ENCODE data around the gene CNN3. TPM values are rescaled to one million over a fixed set of nuclear protein-coding genes. Genes with fewer than 3 reads are reported as not detected.

Gene CNN3
- total and polyA plus RNA-seq, 2 donors from 2014 or later, result 232 to 291 TPM

DNA sequence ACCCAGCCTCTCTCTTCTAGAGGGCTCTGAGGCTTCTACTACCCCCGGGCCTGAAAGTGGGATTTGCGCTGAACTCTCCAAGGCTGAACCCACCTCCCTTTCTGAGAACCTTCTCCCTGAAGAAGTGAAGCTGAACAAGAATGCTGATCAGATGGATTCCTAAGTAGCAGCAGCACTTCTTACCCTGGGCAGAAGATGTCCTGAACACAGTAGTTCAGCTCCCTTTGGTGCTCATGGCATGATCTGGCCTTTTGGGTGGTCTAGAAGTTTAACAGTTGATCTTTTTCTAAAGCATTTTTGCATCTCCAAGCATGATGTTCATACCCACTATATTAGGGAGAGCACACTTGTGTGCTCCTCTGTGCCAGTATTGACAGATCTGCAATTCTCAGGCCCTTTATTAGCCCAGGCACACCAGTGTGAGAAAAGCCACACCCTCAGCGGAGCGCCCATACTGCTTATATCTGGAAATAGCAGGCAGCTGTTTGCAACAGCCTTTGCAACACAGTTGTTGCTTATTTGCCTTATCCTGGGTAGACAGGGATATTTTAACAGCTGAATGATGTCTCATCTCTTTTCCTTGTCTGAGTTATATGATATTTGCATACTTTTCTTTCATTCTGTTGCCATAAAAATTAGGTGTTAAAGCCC lies 34.2 kb downstream of the CNN3 start:
- Histone ChIP-seq H3K27ac (ENCODE audit: low read depth in 2 of 2, low read length in 2 of 2) (no peak overlapping the region), H3K36me3 (ENCODE audit: control insufficient read depth in 2 of 3, insufficient read depth in 3 of 3, low read length in 3 of 3) (peaks cover 9 to 42% (median 22%) of the 10 kb centered on the region in 3 donors), H3K27me3 (ENCODE audit: control insufficient read depth, insufficient read depth, low read length) (no peaks in the 10 kb centered on the region), H3K4me1 (ENCODE audit: control insufficient read depth in 2 of 3, insufficient read depth in 2 of 3, low read depth in 1 of 3, low read length in 3 of 3) (peaks cover 0 to 10% (median 0%) of the 10 kb centered on the region in 3 donors), H3K9me3 (ENCODE audit: control insufficient read depth in 2 of 3, insufficient read depth in 1 of 3, low read length in 3 of 3) (no peaks in the 10 kb centered on the region), H3K9ac (ENCODE audit: low read length in 3 of 3) (no peak overlapping the region), H3K4me3 (ENCODE audit: low read length in 3 of 3) (no peak overlapping the region)
- intact Hi-C loops (cut with DNase I), result no loop called here
- FAIRE-seq, result no peak
- peak in 1 of 5 donors; percentile 54 for DNase-seq
- TF ChIP-seq CTCF (IDR thresholded peaks at IDR 0.05; ENCODE audit: borderline replicate concordance, extremely low read depth, insufficient read depth), result no peak

GRCh38 chr1:94888201-94888600 lies 38.7 kb downstream of the CNN3 start:
- no peaks in the 10 kb centered on the region for H3K27me3 ChIP-seq (ENCODE audit: control insufficient read depth, insufficient read depth, low read length)
- no peak overlapping the region for H3K4me3 ChIP-seq (ENCODE audit: low read length in 3 of 3)
- no peaks in the 10 kb centered on the region for H3K9me3 ChIP-seq (ENCODE audit: control insufficient read depth in 2 of 3, insufficient read depth in 1 of 3, low read length in 3 of 3)
- H3K9ac ChIP-seq (ENCODE audit: low read length in 3 of 3), result no peak overlapping the region
- FAIRE-seq, result no peak
- peaks cover 0 to 12% (median 6%) of the 10 kb centered on the region in 3 donors for H3K36me3 ChIP-seq (ENCODE audit: control insufficient read depth in 2 of 3, insufficient read depth in 3 of 3, low read length in 3 of 3)
- intact Hi-C loops (cut with DNase I), result no loop called here
- no peak overlapping the region for H3K27ac ChIP-seq (ENCODE audit: low read depth in 2 of 2, low read length in 2 of 2)
- DNase-seq, result no peak
- H3K4me1 ChIP-seq (ENCODE audit: control insufficient read depth in 2 of 3, insufficient read depth in 2 of 3, low read depth in 1 of 3, low read length in 3 of 3), result peaks cover 3 to 16% (median 6%) of the 10 kb centered on the region in 3 donors
- TF ChIP-seq CTCF (IDR thresholded peaks at IDR 0.05; ENCODE audit: borderline replicate concordance, extremely low read depth, insufficient read depth), result no peak

- Histone ChIP-seq H3K36me3 (ENCODE audit: control insufficient read depth in 2 of 3, insufficient read depth in 3 of 3, low read length in 3 of 3) (peaks cover 0 to 7% (median 3%) of the 10 kb centered on the region in 3 donors), H3K9ac (ENCODE audit: low read length in 3 of 3) (no peak overlapping the region), H3K27ac (ENCODE audit: low read depth in 2 of 2, low read length in 2 of 2) (no peak overlapping the region), H3K4me1 (ENCODE audit: control insufficient read depth in 2 of 3, insufficient read depth in 2 of 3, low read depth in 1 of 3, low read length in 3 of 3) (peaks cover 3 to 19% (median 6%) of the 10 kb centered on the region in 3 donors), H3K9me3 (ENCODE audit: control insufficient read depth in 2 of 3, insufficient read depth in 1 of 3, low read length in 3 of 3) (no peaks in the 10 kb centered on the region), H3K4me3 (ENCODE audit: low read length in 3 of 3) (no peak overlapping the region), H3K27me3 (ENCODE audit: control insufficient read depth, insufficient read depth, low read length) (no peaks in the 10 kb centered on the region)
- intact Hi-C loops (cut with DNase I), result no loop called here
- TF ChIP-seq CTCF (IDR thresholded peaks at IDR 0.05; ENCODE audit: borderline replicate concordance, extremely low read depth, insufficient read depth), result no peak
- DNase-seq (no peak), FAIRE-seq (no peak)
Measured at GRCh38 chr1:94887603-94888171, 39.2 kb downstream of the CNN3 start.

All from kidney (tissue), 14 donors.